ENCODE results near the gene SH3PXD2B.

SH3PXD2B gene

DNA sequence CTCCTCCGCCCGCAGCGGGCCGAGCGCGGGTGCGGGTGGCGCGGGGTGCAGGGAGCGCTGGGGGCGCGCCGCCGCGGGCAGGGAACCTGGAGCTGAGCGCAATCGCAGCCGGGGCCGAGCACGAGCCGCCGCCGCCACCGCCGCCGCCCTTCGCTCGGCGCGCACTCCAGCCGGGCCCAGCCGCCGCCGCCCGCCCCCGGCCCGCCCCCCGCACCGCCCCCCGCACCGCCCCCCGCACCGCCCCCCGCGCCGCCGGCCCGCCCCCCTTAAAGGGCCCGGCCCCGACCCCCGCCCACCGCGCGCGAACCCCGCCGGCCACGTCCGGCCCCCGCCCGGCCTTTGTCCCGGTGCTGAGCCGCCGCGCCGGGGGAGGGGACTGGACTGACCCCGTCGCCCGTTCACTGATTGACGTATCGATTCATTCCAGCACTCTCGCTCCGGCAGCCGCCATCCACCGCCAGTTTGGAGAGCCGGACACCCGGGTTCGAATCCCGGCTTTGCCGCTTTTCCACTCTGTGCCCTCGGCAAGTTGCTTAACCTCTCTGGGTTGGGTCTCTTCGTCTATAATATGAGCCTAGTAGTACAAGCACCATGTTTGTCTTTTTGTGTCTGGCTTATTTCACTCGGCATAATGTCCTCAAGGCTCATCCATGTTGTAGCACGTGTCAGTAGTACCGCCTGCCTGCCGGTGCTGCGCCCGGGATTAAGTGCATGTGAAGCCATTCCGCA, at the start of gene SH3PXD2B:
Gene SH3PXD2B (minus strand): TSS at position 168 of the 729 bp plus-strand sequence. CDS start 173 bp downstream, outside the sequence.
- DNase-seq (ENCODE audit: low spot score in 2 of 2) (peak in 1 of 2 donors; percentile 14), ATAC-seq (peak; percentile 75)
- H3K4me1 Mint-ChIP-seq, result peaks cover 14% of the 10 kb centered on the region
- H3K9me3 Mint-ChIP-seq, result no peaks in the 10 kb centered on the region
- peak within 1 kb of the TSS; percentile 75 for H3K27ac Mint-ChIP-seq
- no peaks in the 10 kb centered on the region for H3K36me3 Mint-ChIP-seq
- peak within 1 kb of the TSS; percentile 76 for H3K4me3 Mint-ChIP-seq

DNA sequence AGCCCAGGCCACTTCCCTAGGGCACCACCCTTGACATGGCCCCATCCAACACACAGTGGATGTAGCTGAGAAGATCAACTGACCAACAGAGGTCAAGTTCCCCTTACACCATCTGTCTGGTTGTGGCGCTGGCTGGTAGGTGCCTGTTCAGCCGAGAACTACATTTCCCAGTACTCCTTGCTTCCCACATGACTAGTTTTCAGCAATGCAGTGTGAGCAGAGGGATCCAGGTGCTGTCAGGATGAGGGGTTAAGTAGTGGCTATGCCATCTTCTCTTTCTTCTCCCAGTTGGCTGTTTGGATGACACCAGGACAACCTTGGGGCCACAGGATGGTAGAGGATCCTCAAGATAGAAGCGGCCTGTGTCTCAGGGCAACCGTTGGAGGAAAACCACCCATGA, 48.6 kb upstream of the SH3PXD2B start:
- no peak overlapping the region for H3K27ac Mint-ChIP-seq
- no peak for ATAC-seq

DNA sequence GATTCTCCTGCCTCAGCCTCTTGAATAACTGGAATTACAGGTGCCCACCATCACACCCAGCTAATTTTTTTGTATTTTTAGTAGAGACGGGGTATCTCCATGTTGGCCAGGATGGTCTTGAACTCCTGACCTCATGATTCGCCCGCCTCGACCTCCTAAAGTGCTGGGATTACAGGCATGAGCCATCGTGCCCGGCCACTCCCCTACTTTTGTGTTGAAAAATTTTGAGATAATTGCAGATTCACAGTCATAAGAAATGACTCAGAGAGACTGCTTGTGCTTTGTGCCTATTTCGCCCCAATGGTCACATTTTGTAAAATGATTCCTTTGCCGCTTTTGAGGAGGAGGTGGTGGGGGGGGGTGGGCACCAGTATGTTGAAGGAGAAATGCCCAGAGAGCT, 48.1 kb upstream of the SH3PXD2B start:
- no peaks in the 10 kb centered on the region for H3K36me3 Mint-ChIP-seq
- H3K4me3 Mint-ChIP-seq, result no peak overlapping the region
- H3K4me1 Mint-ChIP-seq, result no peaks in the 10 kb centered on the region
- DNase-seq (ENCODE audit: low spot score in 2 of 2) (peak in 1 of 2 donors; percentile 12), ATAC-seq (no peak)
- no peak overlapping the region for H3K27ac Mint-ChIP-seq
- H3K9me3 Mint-ChIP-seq, result no peaks in the 10 kb centered on the region

More for the DNA sequence above, 48.6 kb upstream of the SH3PXD2B start:
- no peaks in the 10 kb centered on the region for H3K4me1 Mint-ChIP-seq
- DNase-seq (ENCODE audit: low spot score in 2 of 2), result peak in 1 of 2 donors; percentile 38
- no peaks in the 10 kb centered on the region for H3K9me3 Mint-ChIP-seq
- no peak overlapping the region for H3K4me3 Mint-ChIP-seq
- no peaks in the 10 kb centered on the region for H3K36me3 Mint-ChIP-seq

DNA sequence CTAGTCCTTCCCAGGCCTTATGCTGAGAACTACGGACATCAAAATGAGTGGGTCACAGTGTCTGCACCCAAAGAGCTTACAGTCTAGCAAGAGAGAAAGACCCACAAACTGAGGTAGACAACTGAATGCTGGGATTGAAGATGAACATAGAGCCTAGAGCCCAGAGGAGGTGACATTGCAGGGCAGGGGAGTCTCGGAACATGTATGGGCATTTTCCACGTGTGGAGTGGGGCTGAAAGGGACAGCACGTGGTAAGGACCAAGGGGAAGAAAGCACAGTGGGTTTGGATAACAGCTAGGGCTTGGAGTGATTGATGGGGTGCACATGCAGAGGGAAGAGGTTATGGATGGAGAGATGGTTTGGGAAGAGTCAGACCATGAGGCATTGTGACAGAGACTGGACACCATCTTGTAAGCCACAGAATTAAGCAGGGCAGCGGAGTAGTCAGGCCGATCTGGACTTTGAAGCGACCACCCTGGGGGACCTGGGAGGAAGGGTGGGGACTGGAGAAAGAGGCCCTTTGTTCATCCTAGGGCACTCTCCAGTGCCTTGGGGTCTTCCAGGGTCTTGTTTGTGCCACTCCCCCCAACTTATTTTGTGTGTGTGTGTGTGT, 47.5 kb upstream of the SH3PXD2B start:
- peak in 1 of 2 donors; percentile 17 for DNase-seq (ENCODE audit: low spot score in 2 of 2)
- Mint-ChIP-seq H3K4me3 (no peak overlapping the region), H3K9me3 (no peaks in the 10 kb centered on the region), H3K27ac (no peak overlapping the region), H3K36me3 (no peaks in the 10 kb centered on the region), H3K4me1 (no peaks in the 10 kb centered on the region)
- no peak for ATAC-seq

DNA sequence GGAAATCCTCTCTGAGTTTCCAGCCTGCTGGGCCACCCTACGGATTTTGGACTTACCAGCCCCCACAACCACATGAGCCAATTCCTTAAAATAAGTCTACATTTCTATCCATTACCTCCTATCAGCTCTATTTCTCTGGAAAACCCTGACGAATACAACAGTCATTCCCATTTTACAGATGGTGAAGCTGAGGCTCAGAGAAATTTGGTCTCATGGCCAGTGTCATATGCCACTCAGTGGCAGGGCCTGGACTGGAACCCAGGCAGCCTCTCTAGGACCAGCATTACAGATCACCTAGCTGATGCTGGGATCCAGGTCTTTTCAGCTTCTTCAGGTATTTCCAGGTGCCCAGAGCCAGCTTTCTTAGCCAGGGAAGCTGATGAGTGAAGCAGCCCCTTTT, 45.0 kb upstream of the SH3PXD2B start:
- Mint-ChIP-seq H3K4me3 (no peak overlapping the region), H3K27ac (no peak overlapping the region)

DNA sequence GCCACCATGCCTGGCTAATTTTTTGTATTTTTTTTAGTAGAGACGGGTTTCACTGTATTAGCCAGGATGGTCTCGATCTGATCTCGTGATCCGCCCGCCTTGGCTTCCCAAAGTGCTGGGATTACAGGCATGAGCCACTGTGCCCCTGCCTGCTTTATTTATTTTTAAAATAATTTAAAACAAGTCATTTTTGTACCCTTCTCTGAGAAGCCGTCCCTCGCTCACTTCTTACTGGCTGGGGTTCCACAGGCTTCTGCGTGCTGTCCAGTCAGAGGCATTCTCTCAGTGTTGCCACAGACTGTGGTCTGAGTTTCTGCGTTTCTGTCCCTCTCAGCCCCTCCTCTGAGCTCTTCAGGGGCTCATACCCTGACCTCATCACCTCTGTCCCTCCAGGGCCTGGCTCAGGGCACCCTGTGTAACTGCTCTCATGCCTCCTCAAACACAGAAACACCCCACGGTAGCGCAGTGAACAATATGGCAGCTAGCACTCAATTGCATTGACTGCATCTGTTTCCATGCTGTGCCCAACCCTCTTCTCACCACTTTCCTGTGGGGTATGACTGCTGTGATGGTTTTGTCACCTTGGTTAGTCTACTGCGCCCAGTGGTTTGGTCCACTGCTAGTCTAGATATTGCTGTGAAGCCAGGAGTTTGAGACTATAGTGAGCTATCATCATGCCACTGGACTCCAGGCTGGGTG, 44.3 kb upstream of the SH3PXD2B start:
- Mint-ChIP-seq H3K27ac (no peak overlapping the region), H3K4me1 (no peaks in the 10 kb centered on the region), H3K4me3 (no peak overlapping the region), H3K9me3 (no peaks in the 10 kb centered on the region), H3K36me3 (no peaks in the 10 kb centered on the region)
- peak in 1 of 2 donors; percentile 23 for DNase-seq (ENCODE audit: low spot score in 2 of 2)
- peak; percentile 25 for ATAC-seq

More for the DNA sequence above, 45.0 kb upstream of the SH3PXD2B start:
- Mint-ChIP-seq H3K9me3 (no peaks in the 10 kb centered on the region), H3K4me1 (no peaks in the 10 kb centered on the region), H3K36me3 (no peaks in the 10 kb centered on the region)
- ATAC-seq (no peak), DNase-seq (ENCODE audit: low spot score in 2 of 2) (peak in 1 of 2 donors; percentile 30)

DNA sequence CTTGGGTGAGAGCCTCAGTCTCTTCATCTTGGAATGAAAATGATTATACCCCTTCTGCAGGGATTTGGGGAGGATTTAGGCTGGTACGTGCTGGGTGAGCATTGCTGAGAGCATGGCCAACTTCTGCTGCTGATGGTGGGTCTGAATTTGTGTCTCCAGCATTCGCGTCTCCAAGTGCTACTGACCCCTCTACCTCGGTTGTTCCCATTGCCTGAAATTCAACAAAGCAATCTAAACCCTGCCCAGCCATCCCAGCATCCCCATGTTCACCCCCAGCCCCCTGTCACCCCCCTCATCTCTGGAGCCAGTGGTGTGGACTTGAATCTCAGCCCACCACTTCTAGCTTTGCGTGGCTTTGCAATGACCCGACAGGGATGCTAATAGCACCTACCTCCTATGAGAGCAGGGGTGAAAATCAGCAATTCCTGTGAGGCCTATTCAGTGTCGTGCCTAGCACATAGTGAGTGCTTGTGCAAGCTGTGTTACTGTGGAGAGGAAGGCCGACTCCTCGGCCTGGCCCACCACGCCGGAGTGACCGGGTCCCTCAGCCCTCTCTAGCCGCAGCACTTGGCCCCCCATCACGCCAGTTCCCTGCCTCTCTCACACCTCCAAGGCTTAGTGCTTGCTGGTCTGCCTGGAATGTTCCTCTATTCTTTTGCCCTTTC, 43.4 kb upstream of the SH3PXD2B start:
- H3K4me3 Mint-ChIP-seq, result no peak overlapping the region
- peak in 1 of 2 donors; percentile 22 for DNase-seq (ENCODE audit: low spot score in 2 of 2)
- ATAC-seq, result no peak
- no peaks in the 10 kb centered on the region for H3K9me3 Mint-ChIP-seq
- no peaks in the 10 kb centered on the region for H3K36me3 Mint-ChIP-seq
- no peak overlapping the region for H3K27ac Mint-ChIP-seq
- H3K4me1 Mint-ChIP-seq, result no peaks in the 10 kb centered on the region

DNA sequence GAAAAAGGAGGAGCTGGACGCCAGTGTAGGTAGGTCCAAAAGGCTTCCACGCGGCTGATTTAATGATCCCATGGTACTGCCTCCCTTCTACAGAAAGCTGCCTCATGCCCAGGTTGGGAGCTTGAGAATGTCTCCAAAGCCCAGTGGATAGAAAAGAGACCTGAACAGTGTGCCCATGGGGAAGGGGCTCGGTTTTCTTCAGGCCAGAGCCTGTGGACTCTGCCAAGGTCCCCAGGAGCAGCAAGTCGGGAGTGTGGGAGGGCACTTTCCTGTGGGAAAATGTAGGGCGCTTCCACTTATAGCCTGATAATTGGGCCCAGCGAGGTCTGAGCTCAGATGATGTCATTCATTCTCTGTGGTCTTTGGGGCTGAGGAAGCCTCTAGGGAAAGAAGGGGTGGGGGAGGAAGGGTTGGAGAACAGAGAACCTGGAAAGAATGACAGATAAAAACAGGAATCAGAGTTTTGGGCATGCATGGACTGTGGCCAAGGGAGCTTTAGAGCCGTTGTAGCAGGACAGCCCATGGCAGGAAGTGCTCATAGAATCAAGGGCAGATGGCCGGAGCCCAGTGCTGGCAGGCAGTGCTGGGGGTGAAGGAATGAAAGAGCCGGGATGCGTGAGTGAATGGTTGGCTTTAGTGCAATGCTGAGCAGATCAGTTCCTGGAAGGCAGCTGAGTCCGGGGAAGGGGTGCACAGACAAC, 42.5 kb upstream of the SH3PXD2B start:
- Mint-ChIP-seq H3K36me3 (no peaks in the 10 kb centered on the region), H3K9me3 (no peaks in the 10 kb centered on the region), H3K27ac (no peak overlapping the region), H3K4me3 (no peak overlapping the region), H3K4me1 (no peaks in the 10 kb centered on the region)
- ATAC-seq, result no peak
- DNase-seq (ENCODE audit: low spot score in 2 of 2), result peak in 1 of 2 donors; percentile 22

DNA sequence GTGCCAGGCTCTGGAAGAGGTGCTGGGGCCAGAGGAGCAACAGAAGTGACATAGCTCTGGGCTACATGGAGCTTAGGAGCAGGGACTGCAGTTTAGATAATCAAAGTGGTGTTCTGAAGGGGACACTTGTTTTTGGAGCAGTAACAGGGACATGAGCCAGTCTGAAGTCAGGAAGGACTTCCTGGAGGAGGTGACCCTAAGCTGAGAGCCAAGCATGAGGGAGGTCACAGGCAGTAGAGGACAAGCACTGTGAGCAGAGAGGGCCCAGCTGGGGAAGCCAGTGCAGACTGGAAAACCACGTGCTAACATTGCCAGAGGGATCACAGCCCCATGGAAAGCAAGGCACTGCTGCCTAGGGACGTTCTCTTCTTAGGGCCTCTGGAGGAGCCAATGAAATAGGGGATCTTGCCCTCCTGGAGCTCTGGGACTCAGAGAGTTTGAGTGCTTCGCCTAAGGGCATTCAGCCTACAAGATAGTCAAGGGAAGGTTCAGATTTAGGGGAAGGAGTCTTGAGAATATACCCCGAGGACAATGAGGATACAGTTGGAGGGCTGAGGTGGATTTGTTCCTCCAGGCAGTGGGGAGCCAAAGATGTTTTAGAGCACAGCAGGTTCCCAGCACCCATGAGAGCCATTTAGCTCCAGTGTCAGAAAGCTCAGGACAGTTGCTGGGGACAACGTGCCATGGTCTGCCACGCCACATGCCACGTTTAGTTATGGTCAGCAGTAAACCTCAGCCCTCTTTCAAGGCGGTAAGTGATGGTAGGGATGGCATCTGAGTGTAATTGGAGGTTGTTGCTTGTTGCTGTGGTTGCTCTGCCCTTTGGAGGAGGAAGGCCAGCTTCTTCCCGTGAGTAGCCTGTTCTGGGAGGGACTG, 40.5 kb upstream of the SH3PXD2B start:
- Mint-ChIP-seq H3K4me1 (no peaks in the 10 kb centered on the region), H3K27ac (no peak overlapping the region), H3K36me3 (no peaks in the 10 kb centered on the region), H3K4me3 (no peak overlapping the region), H3K9me3 (no peaks in the 10 kb centered on the region)
- DNase-seq (ENCODE audit: low spot score in 2 of 2), result no peak
- peak; percentile 11 for ATAC-seq

DNA sequence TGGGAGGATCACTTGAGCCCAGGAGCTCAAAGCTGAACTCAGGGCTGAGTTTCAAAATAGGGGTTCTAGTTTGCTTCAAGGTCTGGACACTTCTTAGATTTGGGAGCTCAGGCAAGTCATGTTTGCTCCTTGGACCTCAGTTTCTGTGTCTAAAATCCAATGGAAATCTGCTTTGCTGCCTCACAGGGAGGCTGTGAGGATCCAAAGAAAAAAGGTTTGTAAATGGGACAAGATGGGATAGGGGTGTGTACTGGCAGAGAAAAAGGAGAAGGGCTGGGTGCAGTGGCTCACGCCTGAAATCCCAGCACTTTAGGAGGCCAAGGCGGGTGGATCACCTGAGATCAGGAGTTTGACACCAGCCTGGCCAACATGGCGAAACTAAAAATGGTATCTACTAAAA, 39.6 kb upstream of the SH3PXD2B start:
- Mint-ChIP-seq H3K4me1 (no peaks in the 10 kb centered on the region), H3K27ac (no peak overlapping the region), H3K9me3 (no peaks in the 10 kb centered on the region), H3K4me3 (no peak overlapping the region), H3K36me3 (no peaks in the 10 kb centered on the region)
- no peak for ATAC-seq
- DNase-seq (ENCODE audit: low spot score in 2 of 2), result no peak

DNA sequence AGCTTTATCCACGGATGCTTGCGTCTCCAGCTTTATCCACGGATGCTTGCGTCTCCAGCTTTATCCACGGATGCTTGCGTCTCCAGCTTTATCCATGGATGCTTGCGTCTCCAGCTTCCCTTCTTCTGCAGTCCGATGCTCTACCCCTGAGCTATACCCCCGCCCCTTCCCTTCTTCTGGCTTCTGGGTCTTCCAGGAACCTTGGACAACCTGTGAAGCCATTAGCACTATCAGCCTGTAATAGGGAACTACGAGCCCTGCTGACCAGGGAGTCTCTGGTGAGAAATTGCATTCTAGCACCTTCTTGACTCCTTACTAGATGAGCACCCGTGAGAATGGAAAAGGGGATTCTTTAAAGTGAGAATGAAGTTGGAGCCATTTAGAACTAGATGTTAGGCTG, 39.1 kb upstream of the SH3PXD2B start:
- Mint-ChIP-seq H3K4me1 (no peaks in the 10 kb centered on the region), H3K36me3 (no peaks in the 10 kb centered on the region), H3K27ac (no peak overlapping the region), H3K9me3 (no peaks in the 10 kb centered on the region), H3K4me3 (no peak overlapping the region)
- ATAC-seq (no peak), DNase-seq (ENCODE audit: low spot score in 2 of 2) (no peak)

DNA sequence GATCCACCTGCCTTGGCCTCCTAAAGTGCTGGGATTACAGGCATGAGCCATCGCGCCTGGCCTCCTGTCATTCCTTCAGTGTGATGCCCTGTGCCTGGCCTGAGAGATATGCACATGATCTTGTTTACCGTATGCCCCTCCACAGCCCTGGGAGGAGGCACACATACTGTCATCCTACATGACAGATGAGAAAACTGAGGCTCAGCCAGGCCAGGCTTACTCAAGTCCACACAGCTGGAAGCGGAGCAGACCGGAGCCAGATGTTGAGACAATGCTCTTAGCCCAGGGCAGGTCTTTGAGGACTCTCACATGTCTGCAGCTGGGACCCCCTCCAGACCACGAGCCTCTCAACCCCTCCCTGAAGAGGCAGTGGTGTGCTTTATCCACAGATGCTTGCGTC, 38.7 kb upstream of the SH3PXD2B start:
- no peak for DNase-seq (ENCODE audit: low spot score in 2 of 2)
- no peak for ATAC-seq
- Mint-ChIP-seq H3K9me3 (no peaks in the 10 kb centered on the region), H3K4me3 (no peak overlapping the region), H3K36me3 (no peaks in the 10 kb centered on the region), H3K4me1 (no peaks in the 10 kb centered on the region), H3K27ac (no peak overlapping the region)

DNA sequence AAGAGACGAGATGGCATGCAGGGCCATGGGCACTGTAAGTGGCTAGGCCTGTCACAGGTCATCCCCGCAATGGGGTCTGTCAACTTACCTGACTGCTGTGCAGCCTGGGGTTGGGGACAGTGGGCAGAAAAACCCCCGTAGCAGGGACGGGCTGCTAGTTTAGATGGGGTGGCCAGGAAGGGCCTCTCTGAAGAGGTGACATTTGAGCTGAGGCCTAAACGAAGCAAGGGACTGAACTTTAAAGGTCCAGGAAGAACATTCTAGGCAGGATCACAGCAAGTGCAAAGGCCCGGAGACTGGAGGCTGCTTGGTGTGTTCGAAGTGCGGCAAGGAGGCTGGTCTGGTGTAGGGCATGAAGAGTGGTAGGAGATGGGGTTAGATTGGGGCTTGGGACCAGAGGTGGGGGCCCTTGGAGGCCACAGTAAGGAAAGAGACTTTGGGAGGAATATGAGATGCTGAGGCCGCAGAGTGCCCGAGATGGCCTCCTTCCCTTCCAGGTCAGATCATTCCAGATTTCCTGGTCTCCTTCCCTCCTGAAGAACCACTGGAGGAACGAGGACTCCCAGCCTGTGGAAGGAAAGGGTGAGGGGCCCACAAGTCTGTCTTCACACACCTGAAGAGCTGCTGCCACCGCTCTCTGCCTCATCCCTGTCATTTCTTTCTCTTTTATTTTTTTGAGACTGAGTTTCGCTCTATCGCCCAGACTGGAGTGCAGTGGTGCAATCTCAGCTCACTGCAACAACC, 37.9 kb upstream of the SH3PXD2B start:
- H3K36me3 Mint-ChIP-seq, result no peaks in the 10 kb centered on the region
- no peaks in the 10 kb centered on the region for H3K4me1 Mint-ChIP-seq
- no peaks in the 10 kb centered on the region for H3K9me3 Mint-ChIP-seq
- ATAC-seq (no peak), DNase-seq (ENCODE audit: low spot score in 2 of 2) (no peak)
- H3K4me3 Mint-ChIP-seq, result no peak overlapping the region
- H3K27ac Mint-ChIP-seq, result no peak overlapping the region
